Smooth muscle cell (in vitro differentiated cells): ENCODE results near the gene SEBOX. TPM values are rescaled to one million over a fixed set of nuclear protein-coding genes. Genes with fewer than 3 reads are reported as not detected.

ENCODE experiments used
- DNase-seq: peaks from one replicate; lab custom pipeline; 2025; ENCODE audit not compliant: unreplicated experiment; lab: John Stamatoyannopoulos, UW
- H2AFZ ChIP-seq: fragments of 200-600 bp; sonication (generic); 2 replicates; pipeline ENCODE4 v1.6.0; 2016; ENCODE audit warnings: antibody characterized with exemption, low read depth, mild to moderate bottlenecking
- H3F3A ChIP-seq: fragments of 200-600 bp; sonication (generic); 2 replicates; pipeline ENCODE4 v1.6.0; 2017; ENCODE audit warnings: antibody characterized with exemption, low read depth
- H3K27ac ChIP-seq: fragments of 200-600 bp; sonication (generic); 2 replicates; pipeline ENCODE4 v1.5.1; 2016; ENCODE audit warnings: low read depth, mild to moderate bottlenecking
- H3K27me3 ChIP-seq: fragments of 200-600 bp; sonication (generic); 2 replicates; pipeline ENCODE4 v1.6.1; 2016; ENCODE audit warnings: low read depth, mild to moderate bottlenecking
- H3K36me3 ChIP-seq: fragments of 200-600 bp; sonication (generic); 2 replicates; pipeline ENCODE4 v1.5.1; 2016; ENCODE audit warnings: low read depth
- H3K4me1 ChIP-seq: fragments of 200-600 bp; sonication (generic); 2 replicates; pipeline ENCODE4 v1.5.1; 2016; ENCODE audit warnings: low read depth
- H3K4me2 ChIP-seq: fragments of 200-600 bp; sonication (generic); 2 replicates; pipeline ENCODE4 v1.6.0; 2016; ENCODE audit warnings: mild to moderate bottlenecking
- H3K4me3 ChIP-seq: fragments of 200-600 bp; sonication (generic); 2 replicates; pipeline ENCODE4 v1.5.1; 2016; ENCODE audit warnings: mild to moderate bottlenecking
- H3K79me2 ChIP-seq: fragments of 200-600 bp; sonication (generic); 2 replicates; pipeline ENCODE4 v1.6.0; 2016; ENCODE audit warnings: low read depth, mild to moderate bottlenecking
- H3K9ac ChIP-seq: fragments of 200-600 bp; sonication (generic); 2 replicates; pipeline ENCODE4 v1.6.0; 2016; ENCODE audit warnings: low read depth
- H3K9me3 ChIP-seq: fragments of 200-600 bp; sonication (generic); replicated peaks from 2 replicates; pipeline ENCODE4 v1.5.1; 2016; ENCODE audit warnings: low read depth
- H4K20me1 ChIP-seq: fragments of 200-600 bp; sonication (generic); 2 replicates; pipeline ENCODE4 v1.6.0; 2016; ENCODE audit warnings: low read depth
- WGBS: methylation state at CpG from one replicate; pipeline ENCODE4 v1.1.7; 2016; ENCODE audit warnings: low lambda C conversion rate; 5-methylcytosine and 5-hydroxymethylcytosine counted together
- microRNA-seq: library from miRNA; unstranded; fragments of <30 nt; microRNA quantifications from one replicate; pipeline ENCODE4, GENCODE V29; 2016; ENCODE audit warnings: borderline number of aligned reads
- polyA plus RNA-seq: library from polyadenylated mRNA; unstranded; fragments of >200 nt; fragmentation: Nextera tagmentation; extraction: Ambion mirVana; gene quantifications from 2 replicates; pipeline ENCODE4 v1.2.1, GENCODE V29; 2016
- total RNA-seq: library from RNA; depleted of rRNA; stranded (reverse); fragments of >200 nt; gene quantifications from 2 replicates; pipeline ENCODE4 v1.2.3, GENCODE V29; 2014
- TF ChIP-seq, protein P1 (sequence below): fragments of 200-600 bp; sonication (generic); IDR thresholded peaks from 2 replicates; pipeline ENCODE4 v1.5.1; 2017; ENCODE audit warnings: borderline replicate concordance, mild to moderate bottlenecking, antibody characterized with exemption; ENCODE audit not compliant: insufficient read depth, poor library complexity, severe bottlenecking

The SEBOX gene
- total and polyA plus RNA-seq, 2 experiments from 2014 or later, result not detected

DNA sequence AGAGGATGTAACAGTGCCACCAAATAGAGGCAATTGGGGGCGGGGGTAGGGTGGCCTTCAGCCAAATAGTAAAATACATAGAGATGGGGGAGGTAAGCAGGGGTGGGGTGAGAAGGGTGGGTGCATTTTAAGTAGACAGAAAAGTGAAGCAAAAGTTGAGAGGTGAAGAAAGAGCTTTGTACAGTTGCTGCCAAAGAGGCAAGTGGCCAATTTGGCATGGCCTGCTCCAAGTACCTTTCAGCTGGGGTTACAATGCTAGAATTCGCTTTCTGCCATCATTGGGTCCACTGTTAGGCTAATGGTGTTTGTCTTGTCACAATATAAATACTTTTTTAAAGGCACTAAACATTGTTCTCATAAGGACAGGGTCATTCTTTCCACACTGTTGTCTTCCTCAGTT lies 51.2 kb downstream of the SEBOX start:
- Histone ChIP-seq H3K36me3 (no peaks in the 10 kb centered on the region), H3K27ac (no peak overlapping the region), H3K9ac (no peak overlapping the region), H3K27me3 (no peaks in the 10 kb centered on the region), H3K9me3 (no peaks in the 10 kb centered on the region), H3K79me2 (no peaks in the 10 kb centered on the region), H3K4me3 (no peak overlapping the region), H4K20me1 (no peaks in the 10 kb centered on the region), H3K4me2 (no peak overlapping the region), H3F3A (peaks cover 3% of the 10 kb centered on the region), H3K4me1 (peaks cover 4% of the 10 kb centered on the region), H2AFZ (no peak overlapping the region)
- TF ChIP-seq, protein P1, sequence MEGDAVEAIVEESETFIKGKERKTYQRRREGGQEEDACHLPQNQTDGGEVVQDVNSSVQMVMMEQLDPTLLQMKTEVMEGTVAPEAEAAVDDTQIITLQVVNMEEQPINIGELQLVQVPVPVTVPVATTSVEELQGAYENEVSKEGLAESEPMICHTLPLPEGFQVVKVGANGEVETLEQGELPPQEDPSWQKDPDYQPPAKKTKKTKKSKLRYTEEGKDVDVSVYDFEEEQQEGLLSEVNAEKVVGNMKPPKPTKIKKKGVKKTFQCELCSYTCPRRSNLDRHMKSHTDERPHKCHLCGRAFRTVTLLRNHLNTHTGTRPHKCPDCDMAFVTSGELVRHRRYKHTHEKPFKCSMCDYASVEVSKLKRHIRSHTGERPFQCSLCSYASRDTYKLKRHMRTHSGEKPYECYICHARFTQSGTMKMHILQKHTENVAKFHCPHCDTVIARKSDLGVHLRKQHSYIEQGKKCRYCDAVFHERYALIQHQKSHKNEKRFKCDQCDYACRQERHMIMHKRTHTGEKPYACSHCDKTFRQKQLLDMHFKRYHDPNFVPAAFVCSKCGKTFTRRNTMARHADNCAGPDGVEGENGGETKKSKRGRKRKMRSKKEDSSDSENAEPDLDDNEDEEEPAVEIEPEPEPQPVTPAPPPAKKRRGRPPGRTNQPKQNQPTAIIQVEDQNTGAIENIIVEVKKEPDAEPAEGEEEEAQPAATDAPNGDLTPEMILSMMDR, result no peak
- DNase-seq, result no peak
- 92% methylated on average over 2 of the region's 2 CpGs for WGBS

Small RNAs within 50 kb of the gene (microRNA-seq; reads per million reads assigned to microRNA genes)
- 1.8 reads per million for gene MIR4723

Other genes starting within 250 kb of the SEBOX start
- 11.2 and 12.1 TPM in 2 replicates for gene TMEM97, start 46.0 kb downstream of the SEBOX start, total RNA-seq
- 15.8 and 17.2 TPM in 2 replicates for gene TMEM97, start 46.0 kb downstream of the SEBOX start, polyA plus RNA-seq
- 49.8 and 102 TPM in 2 replicates for gene IFT20, start 29.7 kb downstream of the SEBOX start, total RNA-seq
- 83.8 and 88.9 TPM in 2 replicates for gene IFT20, start 29.7 kb downstream of the SEBOX start, polyA plus RNA-seq
- 81.0 and 89.9 TPM in 2 replicates for gene TNFAIP1, start 29.4 kb downstream of the SEBOX start, total RNA-seq
- gene TNFAIP1, start 29.4 kb downstream of the SEBOX start, polyA plus RNA-seq, result 75.0 and 82.4 TPM in 2 replicates
- 52.6 and 55.0 TPM in 2 replicates for gene POLDIP2, start 7.7 kb downstream of the SEBOX start, total RNA-seq
- gene POLDIP2, start 7.7 kb downstream of the SEBOX start, polyA plus RNA-seq, result 82.9 and 83.2 TPM in 2 replicates
- gene VTN, start 5.1 kb upstream of the SEBOX start, total RNA-seq, result 60.3 and 90.5 TPM in 2 replicates
- gene VTN, start 5.1 kb upstream of the SEBOX start, polyA plus RNA-seq, result 71.2 and 90.3 TPM in 2 replicates
- gene SARM1, start 6.5 kb upstream of the SEBOX start, total RNA-seq, result 8.2 and 13.4 TPM in 2 replicates
- 8.3 and 8.7 TPM in 2 replicates for gene SARM1, start 6.5 kb upstream of the SEBOX start, polyA plus RNA-seq
- 5.1 and 20.9 TPM in 2 replicates for gene SLC46A1, start 41.0 kb upstream of the SEBOX start, total RNA-seq
- gene SLC46A1, start 41.0 kb upstream of the SEBOX start, polyA plus RNA-seq, result 7.0 and 10.3 TPM in 2 replicates
- gene SLC13A2, start 108.4 kb upstream of the SEBOX start, total RNA-seq, result not detected in 2 replicates
- not detected in 2 replicates for gene SLC13A2, start 108.4 kb upstream of the SEBOX start, polyA plus RNA-seq
- gene FOXN1, start 141.1 kb upstream of the SEBOX start, total RNA-seq, result 0.36 TPM in 1 of 2 replicates, not detected in the other
- gene FOXN1, start 141.1 kb upstream of the SEBOX start, polyA plus RNA-seq, result not detected in 2 replicates
- 46.9 and 48.3 TPM in 2 replicates for gene UNC119, start 187.4 kb upstream of the SEBOX start, total RNA-seq
- gene UNC119, start 187.4 kb upstream of the SEBOX start, polyA plus RNA-seq, result 35.9 and 40.2 TPM in 2 replicates
- gene PIGS, start 206.3 kb upstream of the SEBOX start, total RNA-seq, result 27.4 and 61.3 TPM in 2 replicates
- gene PIGS, start 206.3 kb upstream of the SEBOX start, polyA plus RNA-seq, result 69.2 and 75.4 TPM in 2 replicates
- 72.6 and 106 TPM in 2 replicates for gene ALDOC, start 211.7 kb upstream of the SEBOX start, total RNA-seq
- gene ALDOC, start 211.7 kb upstream of the SEBOX start, polyA plus RNA-seq, result 61.7 and 71.5 TPM in 2 replicates
- gene SPAG5, start 233.8 kb upstream of the SEBOX start, total RNA-seq, result 13.9 and 21.3 TPM in 2 replicates
- 19.8 and 23.7 TPM in 2 replicates for gene SPAG5, start 233.8 kb upstream of the SEBOX start, polyA plus RNA-seq
- gene RSKR, start 249.0 kb upstream of the SEBOX start, total RNA-seq, result 2.2 and 3.8 TPM in 2 replicates
- 2.0 and 2.3 TPM in 2 replicates for gene RSKR, start 249.0 kb upstream of the SEBOX start, polyA plus RNA-seq